GM18499 (cell line): ENCODE results near the gene JSRP1.

Experiments
- ATAC-seq: cut with Tn5 transposase; IDR thresholded peaks from one replicate; pipeline ENCODE4 v1.9.1; 2021; ENCODE audit warnings: moderate number of reproducible peaks; ENCODE audit not compliant: insufficient read depth, unreplicated experiment

Gene JSRP1

GRCh38 chr19:2268861-2269243 is 12.6 kb upstream of the JSRP1 start:
- no peak for ATAC-seq

- ATAC-seq, result no peak
Observed at GRCh38 chr19:2268480-2268830, 12.2 kb upstream of the JSRP1 start.

DNA sequence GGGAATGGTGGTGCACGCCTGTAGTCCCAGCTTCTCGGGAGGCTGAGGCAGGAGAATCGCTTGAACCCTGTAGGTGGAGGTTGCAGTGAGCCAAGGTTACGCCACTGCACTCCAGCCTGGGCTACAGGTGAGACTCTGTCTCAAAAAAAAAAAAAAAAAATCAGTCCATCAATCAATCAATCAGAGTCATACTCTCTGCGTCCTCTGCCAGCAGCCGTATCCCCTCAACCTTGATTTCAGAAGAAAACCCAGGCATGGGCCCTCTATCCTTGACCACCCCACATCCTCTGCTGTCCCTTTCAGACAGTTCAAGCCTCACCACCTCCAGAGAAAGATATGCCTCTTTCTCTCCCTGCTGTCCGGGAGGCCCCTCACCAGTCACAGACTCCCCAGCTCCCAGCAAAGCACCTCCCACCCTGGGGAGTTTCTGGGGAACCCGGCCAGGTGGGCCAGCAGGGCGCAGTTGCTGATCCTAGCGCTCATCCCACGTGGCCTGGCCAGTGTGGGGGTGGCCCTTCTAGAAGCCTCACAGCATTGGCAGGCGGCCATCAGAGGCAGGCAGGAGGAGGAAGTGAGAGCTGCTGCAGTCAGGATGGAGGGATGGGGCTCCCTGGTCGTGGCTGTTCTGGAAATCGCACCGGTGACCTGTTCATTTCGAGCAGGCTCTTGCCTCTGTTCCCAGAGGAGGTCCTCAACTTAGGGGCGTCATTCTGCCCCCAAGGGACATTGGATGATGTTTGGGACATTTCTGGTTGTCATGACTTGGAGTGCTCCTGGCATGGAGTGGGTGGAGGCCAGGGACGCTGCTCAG is 10.2 kb upstream of the JSRP1 start:
- no peak for ATAC-seq

GRCh38 chr19:2261438-2262172 is 5.4 kb upstream of the JSRP1 start:
- no peak for ATAC-seq

DNA sequence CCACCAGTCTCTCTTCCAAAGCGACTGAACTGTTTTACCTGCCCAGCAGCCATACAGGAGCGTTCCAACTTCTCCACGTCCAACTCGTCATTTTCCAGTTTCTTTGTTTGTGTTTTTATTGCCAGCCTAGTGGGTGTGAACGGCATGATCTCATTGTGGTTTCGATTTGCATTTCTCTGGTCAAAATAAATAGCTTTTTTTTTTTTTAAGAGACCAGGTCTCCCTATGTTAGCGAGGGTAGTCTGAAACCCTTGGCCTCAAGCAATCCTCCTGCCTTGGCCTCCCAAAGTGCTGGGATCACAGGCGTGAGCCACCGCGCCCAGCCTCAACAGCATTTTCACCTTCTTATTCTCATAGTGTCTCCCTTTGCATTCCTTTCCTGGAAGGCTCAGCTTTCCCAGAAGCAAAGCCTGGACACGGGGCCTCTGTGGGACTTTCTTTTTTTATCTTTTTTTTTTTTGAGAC is 4.2 kb upstream of the JSRP1 start:
- no peak for ATAC-seq

DNA sequence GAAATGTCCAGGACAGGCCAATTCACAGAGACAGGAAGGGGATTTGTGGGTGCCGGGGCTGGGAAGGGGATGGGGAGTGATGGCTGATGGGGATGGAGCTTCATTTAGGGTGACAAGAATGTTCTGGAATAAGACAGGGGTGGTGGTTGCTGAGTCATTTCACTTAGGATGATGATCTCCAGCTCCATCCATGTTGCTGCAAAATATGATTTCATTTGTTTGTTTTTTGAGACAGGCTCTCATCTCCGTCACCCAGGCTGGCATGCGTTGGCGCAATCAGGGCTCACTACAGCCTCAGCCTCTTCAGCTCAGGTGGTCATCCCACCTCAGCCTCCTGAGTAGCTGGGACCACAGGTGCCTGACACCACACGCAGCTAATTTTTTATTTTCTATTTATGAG is 3.1 kb upstream of the JSRP1 start:
- ATAC-seq, result no peak

DNA sequence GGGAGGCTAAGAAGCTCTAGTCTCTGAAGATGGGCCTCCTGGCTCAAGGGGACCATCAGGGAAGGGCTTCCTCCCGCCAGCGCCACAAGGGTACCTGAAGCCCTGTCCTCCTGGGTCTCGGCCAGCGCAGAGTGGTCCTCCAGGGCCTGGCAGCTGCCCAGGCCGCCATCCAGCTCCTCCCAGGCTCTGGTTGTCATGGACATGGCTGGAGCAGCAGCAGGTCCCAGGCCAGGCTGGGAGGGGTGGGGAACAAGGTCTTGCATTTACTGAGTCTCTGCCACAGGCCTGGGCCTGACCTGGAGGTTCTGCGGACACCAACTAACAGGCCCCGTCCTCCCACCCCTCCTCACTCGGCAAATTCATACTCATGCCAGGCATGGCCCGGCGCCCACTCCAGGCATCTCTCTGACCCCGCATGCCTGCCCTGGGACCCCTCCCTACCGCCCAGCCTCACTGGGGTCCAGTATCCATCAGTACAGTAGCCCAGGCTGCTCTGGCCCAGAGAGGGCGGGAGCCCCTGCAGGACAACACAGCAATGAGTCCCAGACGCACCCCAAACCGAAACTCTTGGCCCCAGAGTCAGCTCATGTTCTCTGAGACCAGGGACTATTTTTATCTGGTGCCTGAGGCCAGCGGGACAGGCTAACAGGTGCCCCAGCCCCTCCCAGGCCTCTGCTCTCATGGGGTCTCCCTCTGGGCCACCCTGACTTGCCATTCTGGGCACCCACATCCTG is 938 bp downstream of the JSRP1 start:
- no peak for ATAC-seq

DNA sequence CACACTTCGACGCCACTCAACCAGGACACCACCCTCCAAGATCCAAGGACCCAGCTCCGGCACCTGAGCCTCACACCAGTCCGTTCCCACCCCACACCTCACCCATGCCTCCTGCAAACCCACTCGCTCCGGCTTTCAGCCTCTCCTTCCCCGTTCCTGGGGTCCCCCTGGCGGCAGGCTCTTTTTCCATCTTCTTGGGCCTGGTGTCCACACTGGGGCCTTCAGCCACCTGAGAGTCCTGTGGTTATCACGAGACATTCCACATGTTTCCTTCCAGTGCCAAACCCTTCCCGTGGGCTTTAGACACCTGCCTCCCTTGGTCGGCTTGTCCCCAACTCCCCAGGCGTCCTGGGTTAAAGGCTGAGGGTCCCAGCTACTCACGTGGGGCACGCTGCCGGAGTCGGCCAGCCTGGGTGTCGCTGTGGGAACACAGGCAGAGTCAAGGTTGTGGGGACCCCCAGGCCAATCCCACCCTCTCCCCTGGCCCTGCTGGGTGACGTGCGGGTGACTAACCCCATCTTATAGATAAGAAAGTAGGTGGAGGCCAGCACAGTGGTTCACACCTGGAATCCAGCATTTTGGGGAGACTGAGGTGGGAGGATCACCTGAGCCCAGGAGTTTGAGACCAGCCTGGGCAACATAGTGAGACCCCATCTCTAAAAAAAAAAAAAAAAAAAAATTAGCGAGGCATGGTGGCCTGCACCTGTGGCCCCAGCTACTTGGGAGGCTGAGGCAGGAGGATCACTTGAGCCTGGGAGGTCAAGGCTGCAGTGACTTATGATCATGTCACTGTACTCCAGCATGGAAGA is 1.9 kb downstream of the JSRP1 start:
- no peak for ATAC-seq

DNA sequence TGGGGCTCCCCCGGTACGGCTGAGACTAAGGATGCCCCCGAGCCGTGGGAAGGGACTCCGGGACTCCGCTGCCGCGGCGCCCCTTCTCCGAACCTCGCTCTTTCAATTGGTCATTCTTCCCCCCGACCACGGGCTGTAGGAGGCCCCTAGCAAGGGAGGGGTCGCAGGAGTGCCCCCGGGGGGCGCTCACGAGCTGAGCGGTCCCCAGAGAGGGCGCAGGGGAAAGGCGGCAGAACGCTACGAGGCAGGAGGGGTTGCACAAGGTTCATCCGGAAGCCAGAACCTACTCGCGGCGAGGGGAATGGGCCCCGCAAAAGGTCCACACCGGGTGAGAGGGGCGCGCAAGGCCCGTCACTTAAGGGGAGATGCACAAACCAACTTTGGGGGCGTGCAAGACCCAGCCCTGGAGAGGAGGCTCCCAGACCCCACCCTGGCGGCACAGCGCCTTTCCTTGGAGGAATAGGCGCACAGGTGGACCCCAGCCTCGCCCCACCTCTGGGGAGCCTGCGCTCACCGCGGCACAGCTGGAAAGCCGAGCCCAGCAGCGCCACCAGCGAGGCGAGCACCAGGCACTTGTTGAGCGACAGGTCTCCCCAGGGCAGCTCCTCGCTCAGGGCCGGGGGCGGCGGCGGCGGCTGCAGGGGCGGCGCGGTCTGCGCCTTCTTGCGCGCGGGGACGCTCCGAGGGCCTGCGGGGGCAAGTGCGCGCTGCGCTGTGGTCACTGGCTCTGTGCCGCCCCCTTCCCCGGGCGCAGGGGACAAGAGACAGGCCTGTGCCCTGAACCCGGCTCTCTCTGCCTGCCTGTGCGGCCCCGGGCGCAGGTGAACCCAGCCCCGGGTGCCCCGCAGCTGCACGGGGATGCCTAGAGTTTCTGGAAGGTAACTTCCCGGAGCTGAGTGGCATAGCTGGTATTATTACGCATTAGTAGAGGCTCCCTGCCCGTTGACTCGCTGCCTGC is 2.8 kb downstream of the JSRP1 start:
- ATAC-seq, result no peak

DNA sequence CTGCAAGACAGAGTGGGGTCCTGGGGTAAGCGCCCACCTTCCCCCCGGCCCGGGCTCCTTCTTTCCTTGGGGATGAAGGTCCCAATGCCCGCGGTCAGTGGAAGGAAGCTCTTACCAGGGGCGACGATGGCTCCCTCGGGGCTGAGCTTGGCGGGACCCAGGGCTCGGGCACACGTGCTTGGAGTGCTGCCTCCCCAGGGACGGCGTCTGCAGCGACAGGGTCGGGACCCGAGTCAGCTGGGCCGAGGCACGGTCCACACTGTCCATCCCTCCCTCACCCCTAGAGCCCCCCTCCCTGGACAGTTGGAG is 3.5 kb downstream of the JSRP1 start:
- no peak for ATAC-seq

DNA sequence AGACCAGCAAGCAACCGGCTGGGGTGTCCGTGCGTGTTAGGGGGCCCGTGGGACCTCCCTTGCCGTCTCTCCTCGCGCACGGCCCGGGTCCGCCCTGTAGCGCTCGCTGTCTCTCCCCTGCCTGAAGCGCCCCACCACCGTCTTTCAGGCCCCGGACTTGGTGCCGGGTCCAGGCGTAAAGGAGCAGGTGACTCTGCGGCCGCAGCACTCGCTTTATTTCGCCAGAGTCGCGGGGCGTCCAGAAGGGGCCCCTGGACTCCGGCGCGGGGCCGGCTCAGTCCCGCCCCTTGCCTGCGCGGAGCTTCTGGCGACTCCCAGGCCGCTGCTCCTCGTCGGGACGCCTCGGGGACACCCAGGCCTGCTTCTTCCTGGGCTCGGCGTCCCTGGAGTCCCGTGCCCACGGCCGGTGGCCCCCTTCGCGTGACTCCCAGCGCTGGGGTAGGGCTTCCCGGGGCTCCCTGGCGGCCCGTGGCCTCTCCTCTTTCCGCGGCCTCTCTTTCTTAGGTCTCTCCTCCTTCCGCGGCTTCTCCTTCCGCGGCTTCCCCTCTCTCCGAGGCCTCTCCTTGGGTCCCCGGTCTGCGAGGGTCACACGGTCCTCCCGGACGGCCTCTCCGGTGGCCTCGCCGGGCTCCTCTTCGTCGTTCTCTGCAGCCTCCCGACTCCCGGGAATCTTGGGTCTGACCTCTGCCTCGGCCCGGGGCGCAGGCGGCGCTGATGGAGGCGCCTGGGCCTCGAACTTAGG is 4.0 kb downstream of the JSRP1 start:
- ATAC-seq, result no peak

DNA sequence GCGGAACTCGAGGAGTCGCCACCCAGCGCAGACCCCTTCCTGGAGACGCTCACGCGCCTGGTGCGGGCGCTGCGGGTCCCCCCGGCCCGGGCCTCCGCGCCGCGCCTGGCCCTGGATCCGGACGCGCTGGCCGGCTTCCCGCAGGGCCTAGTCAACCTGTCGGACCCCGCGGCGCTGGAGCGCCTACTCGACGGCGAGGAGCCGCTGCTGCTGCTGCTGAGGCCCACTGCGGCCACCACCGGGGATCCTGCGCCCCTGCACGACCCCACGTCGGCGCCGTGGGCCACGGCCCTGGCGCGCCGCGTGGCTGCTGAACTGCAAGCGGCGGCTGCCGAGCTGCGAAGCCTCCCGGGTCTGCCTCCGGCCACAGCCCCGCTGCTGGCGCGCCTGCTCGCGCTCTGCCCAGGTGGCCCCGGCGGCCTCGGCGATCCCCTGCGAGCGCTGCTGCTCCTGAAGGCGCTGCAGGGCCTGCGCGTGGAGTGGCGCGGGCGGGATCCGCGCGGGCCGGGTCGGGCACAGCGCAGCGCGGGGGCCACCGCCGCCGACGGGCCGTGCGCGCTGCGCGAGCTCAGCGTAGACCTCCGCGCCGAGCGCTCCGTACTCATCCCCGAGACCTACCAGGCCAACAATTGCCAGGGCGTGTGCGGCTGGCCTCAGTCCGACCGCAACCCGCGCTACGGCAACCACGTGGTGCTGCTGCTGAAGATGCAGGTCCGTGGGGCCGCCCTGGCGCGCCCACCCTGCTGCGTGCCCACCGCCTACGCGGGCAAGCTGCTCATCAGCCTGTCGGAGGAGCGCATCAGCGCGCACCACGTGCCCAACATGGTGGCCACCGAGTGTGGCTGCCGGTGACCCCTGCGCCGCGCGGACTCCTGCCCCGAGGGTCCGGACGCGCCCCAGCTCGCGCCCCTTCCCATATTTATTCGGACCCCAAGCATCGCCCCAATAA is 4.8 kb downstream of the JSRP1 start:
- ATAC-seq, result no peak

- ATAC-seq, result no peak
Observed at GRCh38 chr19:2250766-2251105, 5.5 kb downstream of the JSRP1 start.

- no peak for ATAC-seq
Observed at GRCh38 chr19:2249880-2250765, 6.1 kb downstream of the JSRP1 start.

GRCh38 chr19:2249010-2249866 is 7.0 kb downstream of the JSRP1 start, which contains the start of gene AMH:
Gene AMH (plus strand): TSS chr19:2249323. CDS start chr19:2249333, 10 bp downstream.
- no peak for ATAC-seq
